Cardiac muscle cell (in vitro differentiated cells and primary cell): ENCODE data around the gene CPA3. TPM values are rescaled to one million over a fixed set of nuclear protein-coding genes. Genes with fewer than 3 reads are reported as not detected.

Experiments
- DNase-seq, 2 donors: peaks; one replicate each; pipeline versions ENCODE4 v3.0.0 to v3.0.0-alpha.2; 2010 to 2017; ENCODE audit warnings: low read depth in 1 of 2, low spot score in 1 of 2
- H3K27ac ChIP-seq: fragments of 200-600 bp; sonication (generic); 2 replicates; pipeline ENCODE4 v1.5.1; 2016
- H3K27me3 ChIP-seq: fragments of 200-600 bp; sonication (generic); 2 replicates; pipeline ENCODE4 v1.6.0; 2016; ENCODE audit warnings: control low read depth
- H3K36me3 ChIP-seq: fragments of 200-600 bp; sonication (generic); 2 replicates; pipeline ENCODE4 v1.5.1; 2016; ENCODE audit warnings: control low read depth
- H3K4me1 ChIP-seq: fragments of 200-600 bp; sonication (generic); 2 replicates; pipeline ENCODE4 v1.8.1; 2017; ENCODE audit warnings: low read depth, mild to moderate bottlenecking, mixed run types
- H3K4me3 ChIP-seq: fragments of 200-600 bp; sonication (generic); 2 replicates; pipeline ENCODE4 v1.5.1; 2016; ENCODE audit warnings: mild to moderate bottlenecking
- H3K9me3 ChIP-seq: fragments of 200-600 bp; sonication (generic); 2 replicates; pipeline ENCODE4 v1.5.1; 2017; ENCODE audit warnings: low read depth, mild to moderate bottlenecking, control low read depth
- polyA plus RNA-seq: library from polyadenylated mRNA; unstranded; fragments of >200 nt; fragmentation: Nextera tagmentation; extraction: Ambion mirVana; gene quantifications from 2 replicates; pipeline ENCODE4 v1.2.1, GENCODE V29; 2016
- total RNA-seq: library from RNA; depleted of rRNA; stranded (reverse); fragments of >200 nt; gene quantifications from 2 replicates; pipeline ENCODE4 v1.2.3, GENCODE V29; 2016
- TF ChIP-seq, protein P1 (sequence below): IDR thresholded peaks from 2 replicates; pipeline ENCODE4 v1.5.1; 2012; ENCODE audit warnings: low read depth, mild to moderate bottlenecking, low read length

The CPA3 gene
- total and polyA plus RNA-seq, 2 experiments from 2014 or later, result not detected

DNA sequence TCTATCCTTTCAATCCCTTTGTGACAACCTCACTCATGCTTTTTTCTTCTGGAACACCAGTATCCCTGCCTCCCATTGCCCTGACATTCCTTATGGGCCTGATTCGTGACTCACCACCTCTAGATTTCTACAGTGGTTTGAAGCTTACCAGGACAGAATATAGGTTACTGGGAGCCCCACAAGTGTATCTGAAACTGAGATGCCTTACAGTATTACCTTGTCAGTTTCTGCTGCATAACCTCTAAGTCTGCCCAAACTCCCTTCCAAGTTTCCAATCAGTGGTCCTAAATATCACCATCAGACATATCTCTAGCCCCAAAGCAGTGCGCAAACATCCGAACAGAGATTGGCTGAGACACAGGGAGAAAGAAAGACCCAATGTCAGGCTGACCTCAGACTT is 31.9 kb upstream of the CPA3 start:
- Histone ChIP-seq H3K27me3 (no peaks in the 10 kb centered on the region), H3K4me1 (no peaks in the 10 kb centered on the region), H3K27ac (no peak overlapping the region), H3K36me3 (no peaks in the 10 kb centered on the region), H3K4me3 (no peak overlapping the region), H3K9me3 (no peaks in the 10 kb centered on the region)
- DNase-seq, result no peak
- TF ChIP-seq, protein P1, sequence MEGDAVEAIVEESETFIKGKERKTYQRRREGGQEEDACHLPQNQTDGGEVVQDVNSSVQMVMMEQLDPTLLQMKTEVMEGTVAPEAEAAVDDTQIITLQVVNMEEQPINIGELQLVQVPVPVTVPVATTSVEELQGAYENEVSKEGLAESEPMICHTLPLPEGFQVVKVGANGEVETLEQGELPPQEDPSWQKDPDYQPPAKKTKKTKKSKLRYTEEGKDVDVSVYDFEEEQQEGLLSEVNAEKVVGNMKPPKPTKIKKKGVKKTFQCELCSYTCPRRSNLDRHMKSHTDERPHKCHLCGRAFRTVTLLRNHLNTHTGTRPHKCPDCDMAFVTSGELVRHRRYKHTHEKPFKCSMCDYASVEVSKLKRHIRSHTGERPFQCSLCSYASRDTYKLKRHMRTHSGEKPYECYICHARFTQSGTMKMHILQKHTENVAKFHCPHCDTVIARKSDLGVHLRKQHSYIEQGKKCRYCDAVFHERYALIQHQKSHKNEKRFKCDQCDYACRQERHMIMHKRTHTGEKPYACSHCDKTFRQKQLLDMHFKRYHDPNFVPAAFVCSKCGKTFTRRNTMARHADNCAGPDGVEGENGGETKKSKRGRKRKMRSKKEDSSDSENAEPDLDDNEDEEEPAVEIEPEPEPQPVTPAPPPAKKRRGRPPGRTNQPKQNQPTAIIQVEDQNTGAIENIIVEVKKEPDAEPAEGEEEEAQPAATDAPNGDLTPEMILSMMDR, result no peak

DNA sequence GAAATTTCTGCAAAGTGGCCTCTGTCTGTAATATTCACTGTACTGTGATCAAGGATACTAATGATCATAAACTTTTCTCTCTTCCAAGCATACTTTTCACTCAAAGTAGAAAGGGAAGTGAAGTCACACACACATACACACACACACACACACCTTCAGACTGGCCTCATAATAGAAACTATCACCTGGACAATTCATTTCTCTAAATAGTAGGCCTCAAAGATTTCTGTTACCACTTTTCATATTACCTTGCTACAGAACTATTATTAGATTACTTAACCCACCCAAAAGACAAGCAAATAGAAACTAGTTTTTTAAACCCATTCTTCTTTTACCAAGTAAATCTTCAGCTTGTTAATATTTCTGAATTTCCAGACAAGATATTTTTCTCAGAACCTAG is 25.3 kb upstream of the CPA3 start:
- H3K27me3 ChIP-seq, result no peaks in the 10 kb centered on the region
- no peaks in the 10 kb centered on the region for H3K36me3 ChIP-seq
- H3K4me3 ChIP-seq, result no peak overlapping the region
- no peak overlapping the region for H3K27ac ChIP-seq
- TF ChIP-seq, protein P1, result no peak
- no peak for DNase-seq
- H3K4me1 ChIP-seq, result no peaks in the 10 kb centered on the region
- no peaks in the 10 kb centered on the region for H3K9me3 ChIP-seq

DNA sequence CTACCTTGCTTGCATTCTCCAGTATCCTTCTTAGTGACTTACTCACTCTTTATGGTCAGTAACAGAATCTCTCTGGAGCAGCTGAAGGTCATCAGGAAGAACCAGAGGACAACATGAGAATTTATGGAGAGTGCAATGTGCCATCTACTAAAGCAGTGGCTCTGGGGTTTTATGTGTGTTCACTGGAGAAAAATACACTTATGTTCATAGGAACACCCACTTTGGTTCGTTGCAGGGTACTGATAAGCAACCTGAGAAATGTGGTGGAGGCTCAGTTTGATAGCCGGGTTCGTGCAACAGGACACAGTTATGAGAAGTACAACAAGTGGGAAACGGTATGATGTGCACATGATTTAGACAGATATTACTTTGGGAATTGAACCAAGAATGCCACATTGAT is 24.6 kb upstream of the CPA3 start:
- H3K27ac ChIP-seq, result no peak overlapping the region
- H3K4me3 ChIP-seq, result no peak overlapping the region
- H3K4me1 ChIP-seq, result no peaks in the 10 kb centered on the region
- H3K27me3 ChIP-seq, result no peaks in the 10 kb centered on the region
- H3K36me3 ChIP-seq, result no peaks in the 10 kb centered on the region
- DNase-seq, result no peak
- TF ChIP-seq, protein P1, result no peak
- H3K9me3 ChIP-seq, result no peaks in the 10 kb centered on the region

DNA sequence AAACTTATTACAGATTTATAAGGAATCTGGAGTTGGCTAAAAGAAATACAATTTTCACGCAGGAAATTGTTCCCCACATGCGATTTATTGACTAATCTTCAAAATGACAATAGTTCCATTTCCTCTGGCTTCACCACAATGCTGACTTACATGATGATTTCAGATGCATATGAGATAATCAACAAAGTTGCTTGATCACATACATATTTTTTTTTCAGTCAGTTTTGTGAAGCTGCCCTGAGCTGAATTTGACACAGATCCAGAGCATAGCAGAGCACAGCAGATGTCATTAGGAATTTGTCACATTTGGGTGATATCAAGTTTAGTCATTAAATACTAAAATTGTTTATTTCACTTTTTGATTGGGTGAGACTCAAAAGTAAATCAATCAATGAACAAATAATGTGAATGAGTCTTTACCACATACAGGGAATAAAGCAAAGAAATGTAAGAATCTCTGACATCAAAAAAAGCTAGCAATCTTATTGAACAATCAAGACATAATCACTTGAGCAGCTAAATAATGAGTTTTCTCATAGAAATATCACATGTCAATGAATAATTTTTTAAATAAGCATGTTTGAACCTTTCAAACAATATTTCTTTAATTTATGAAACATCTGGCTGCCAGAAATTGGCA is 19.2 kb upstream of the CPA3 start:
- H3K9me3 ChIP-seq, result no peaks in the 10 kb centered on the region
- no peak for DNase-seq
- H3K4me3 ChIP-seq, result no peak overlapping the region
- no peaks in the 10 kb centered on the region for H3K36me3 ChIP-seq
- TF ChIP-seq, protein P1, result no peak
- no peaks in the 10 kb centered on the region for H3K27me3 ChIP-seq
- no peaks in the 10 kb centered on the region for H3K4me1 ChIP-seq
- H3K27ac ChIP-seq, result no peak overlapping the region

DNA sequence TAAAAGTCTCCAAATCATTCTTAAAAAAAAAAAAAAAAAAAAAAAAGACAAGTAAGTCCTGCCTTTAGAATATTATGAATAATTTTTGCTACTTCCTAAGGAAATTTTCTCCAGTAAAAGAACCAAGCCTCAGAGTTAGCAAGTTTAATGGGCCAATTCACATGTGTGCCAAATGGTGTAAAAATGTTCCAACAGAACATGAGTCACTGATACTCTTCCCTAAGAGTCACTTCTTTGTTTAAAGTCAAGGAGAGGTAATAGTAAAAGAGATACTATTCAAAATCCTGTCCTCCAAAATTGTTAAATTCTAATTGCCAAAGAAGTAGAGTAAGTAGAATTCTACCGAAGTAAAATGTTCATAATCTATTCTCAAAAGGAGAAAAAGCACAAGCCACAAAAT is 17.7 kb upstream of the CPA3 start:
- Histone ChIP-seq H3K4me3 (no peak overlapping the region), H3K27ac (no peak overlapping the region), H3K36me3 (no peaks in the 10 kb centered on the region), H3K9me3 (no peaks in the 10 kb centered on the region), H3K27me3 (no peaks in the 10 kb centered on the region), H3K4me1 (no peaks in the 10 kb centered on the region)
- DNase-seq, result peak in 1 of 2 donors; percentile 19
- TF ChIP-seq, protein P1, result no peak
